Cardiac septum (tissue), 1 donor: ENCODE data around the gene CCDC18. TPM values are rescaled to one million over a fixed set of nuclear protein-coding genes. Genes with fewer than 3 reads are reported as not detected.
"Not testable (repeated sequence)": the region's sequence is repeated elsewhere in the genome, so short reads cannot be mapped to it uniquely, and the experiment has no call there.

ENCODE experiments used
- DNase-seq: peaks from one replicate; pipeline ENCODE4 v3.0.0-alpha.2; 2020; ENCODE audit warnings: low spot score
- intact Hi-C: fragments of 100-400 bp; cut with DNase I; formaldehyde crosslinking; loops from one replicate; pipeline ENCODE4 v1.14.0; 2022
- total RNA-seq: library from RNA; stranded (reverse); fragmentation: NEBNext Ultra II Directional; extraction: Animal tissue kit (Norgen Biotek cat#: 25700); gene quantifications from one replicate; pipeline ENCODE4 v1.2.1, GENCODE V29; 2021
- donor health status: DM: no; HTN: no; CAD: no.

The CCDC18 gene
- total RNA-seq, 1 donor from 2014 or later, result 2.3 TPM

GRCh38 chr1:93167006-93167405, 13.5 kb upstream of the CCDC18 start:
- intact Hi-C loops, result no loop called here
- no peak for DNase-seq

- intact Hi-C loops, DNase-seq: not testable (repeated sequence)
These were observed 10.3 kb upstream of the CCDC18 start for GRCh38 chr1:93170141-93170678.

GRCh38 chr1:93171549-93172034, 8.9 kb upstream of the CCDC18 start:
- intact Hi-C loops, result no loop called here
- DNase-seq, result no peak

- intact Hi-C loops, result no loop called here
These were observed 7.7 kb upstream of the CCDC18 start for GRCh38 chr1:93172778-93173177.

GRCh38 chr1:93174638-93175037, 5.9 kb upstream of the CCDC18 start:
- DNase-seq, intact Hi-C loops: not testable (repeated sequence)

More at GRCh38 chr1:93172778-93173177, 7.7 kb upstream of the CCDC18 start:
- DNase-seq, result no peak

GRCh38 chr1:93177991-93178390, 2.5 kb upstream of the CCDC18 start:
- no peak for DNase-seq
- intact Hi-C loops, result no loop called here

GRCh38 chr1:93178418-93178817, 2.1 kb upstream of the CCDC18 start:
- no peak for DNase-seq
- intact Hi-C loops, result no loop called here

GRCh38 chr1:93179886-93180722, 420 bp upstream of the CCDC18 start, which contains the start of gene TMED5:
Gene TMED5, minus strand, starts transcription at chr1:93180413. Its CDS starts 171 bp downstream, at chr1:93180242.
- DNase-seq, result peak; percentile 99
- intact Hi-C loops, result loop anchor here (1.0 to 5.0 kb wide), 2 partner anchors 101 to 667 kb away; partner anchors contain the start of gene MTF2

- no peak for DNase-seq
- intact Hi-C loops, result no loop called here
These were observed 6.1 kb downstream of the CCDC18 start for GRCh38 chr1:93186667-93187066.

- no peak for DNase-seq
- intact Hi-C loops, result no loop called here
These were observed 9.9 kb downstream of the CCDC18 start for GRCh38 chr1:93190432-93190831.

- DNase-seq, result no peak
- intact Hi-C loops, result no loop called here
These were observed 13.9 kb downstream of the CCDC18 start for GRCh38 chr1:93194231-93194990.

- intact Hi-C loops, result no loop called here
- DNase-seq, result no peak
These were observed 16.1 kb downstream of the CCDC18 start for GRCh38 chr1:93196591-93196990.

- intact Hi-C loops, result no loop called here
- no peak for DNase-seq
These were observed 18.6 kb downstream of the CCDC18 start for GRCh38 chr1:93199150-93199549.

GRCh38 chr1:93200086-93200620, 19.6 kb downstream of the CCDC18 start:
- no peak for DNase-seq
- intact Hi-C loops, result no loop called here

- no peak for DNase-seq
- intact Hi-C loops, result no loop called here
These were observed 20.2 kb downstream of the CCDC18 start for GRCh38 chr1:93200714-93201113.

GRCh38 chr1:93205892-93206566, 25.5 kb downstream of the CCDC18 start:
- DNase-seq, result no peak
- intact Hi-C loops, result no loop called here

GRCh38 chr1:93206567-93206954, 26.0 kb downstream of the CCDC18 start:
- intact Hi-C loops, result no loop called here
- no peak for DNase-seq

- no peak for DNase-seq
- intact Hi-C loops, result no loop called here
These were observed 26.7 kb downstream of the CCDC18 start for GRCh38 chr1:93207211-93207610.

GRCh38 chr1:93215322-93215721, 34.8 kb downstream of the CCDC18 start:
- DNase-seq, result no peak
- intact Hi-C loops, result no loop called here
